ENCODE measurements around the gene GABARAP. TPM values are rescaled to one million over a fixed set of nuclear protein-coding genes. Genes with fewer than 3 reads are reported as not detected.

Gene GABARAP
- total and polyA plus RNA-seq, 2 of the 8 experiments (the other 6 are each of a cell fraction or from before 2014, with no cell fraction given), result 252 to 581 TPM

DNA sequence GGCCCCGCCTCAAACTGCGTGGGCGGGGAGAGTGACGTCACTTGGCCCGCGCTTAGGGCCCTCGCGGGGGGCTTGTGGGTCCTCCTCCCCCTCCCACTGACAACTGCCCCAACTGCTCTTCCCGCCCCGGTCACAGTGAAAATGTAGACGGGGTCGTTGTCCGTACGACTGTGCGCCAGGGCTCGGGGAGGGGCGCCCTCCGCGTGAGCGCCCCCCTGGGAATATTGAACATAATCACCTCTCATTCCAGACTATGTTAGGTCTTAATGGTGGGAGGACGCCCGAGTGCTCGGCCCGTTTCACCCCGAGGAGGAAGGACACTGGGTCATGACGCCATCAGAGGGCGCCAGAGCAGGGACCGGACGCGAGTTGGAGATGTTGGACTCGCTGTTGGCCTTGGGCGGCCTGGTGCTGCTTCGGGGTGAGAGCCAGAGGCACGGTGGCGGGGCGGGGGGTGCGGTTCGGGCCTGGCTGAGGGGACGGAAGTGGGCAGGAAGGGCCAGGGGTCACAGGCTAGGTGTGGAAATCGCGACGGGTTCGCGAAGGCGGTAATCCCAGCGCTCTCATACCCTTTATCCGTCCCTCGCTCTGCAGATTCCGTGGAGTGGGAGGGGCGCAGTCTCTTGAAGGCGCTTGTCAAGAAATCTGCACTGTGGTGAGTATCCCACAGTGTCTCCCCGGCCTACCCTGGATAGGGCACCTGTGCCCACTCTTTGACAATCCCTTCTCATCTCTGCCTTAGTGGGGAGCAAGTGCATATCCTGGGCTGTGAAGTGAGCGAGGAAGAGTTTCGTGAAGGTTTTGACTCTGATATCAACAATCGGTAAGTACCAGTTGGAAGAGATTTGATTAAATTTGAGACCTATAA lies 10.2 kb upstream of the GABARAP start, which contains the start of gene ELP5 (continued):
- no peak for TF ChIP-seq BCL11A (IDR thresholded peaks at IDR 0.05; ENCODE audit: low read depth in 2 of 2, low read length in 2 of 2)
- TF ChIP-seq JUND (IDR thresholded peaks at IDR 0.05; ENCODE audit: low read length), result peak; percentile 92
- no peak for TF ChIP-seq TCF12 (IDR thresholded peaks at IDR 0.05; ENCODE audit: low read depth, low read length)
- TF ChIP-seq SP1 (IDR thresholded peaks at IDR 0.05; ENCODE audit: low read depth, low read length), result no peak
- peak; percentile 77 for TF ChIP-seq TAF7 (optimal IDR thresholded peaks at IDR 0.05; ENCODE audit: borderline replicate concordance, low read depth, low read length)
- peak; percentile 77; the same call in 1 of the 2 replicates for TF ChIP-seq TBP (IDR thresholded peaks at IDR 0.05; ENCODE audit: low read depth, low read length)
- no peak for TF ChIP-seq CHD1 (IDR thresholded peaks at IDR 0.05; ENCODE audit: low read depth, low read length)
- no peak for TF ChIP-seq RFX5 (IDR thresholded peaks at IDR 0.05; ENCODE audit: borderline replicate concordance, low read depth, low read length)
- TF ChIP-seq ATF2 (IDR thresholded peaks at IDR 0.05; ENCODE audit: low read length), result peak; percentile 88; the same call in 1 of the 2 replicates
